RWPE2 (cell line): Measurements from ENCODE around the gene LIN37.
A peak's percentile ranks its signal among the peaks of the same experiment; 100 is the strongest.

Source experiments
- ATAC-seq: fragments of 200-7000 bp; cut with Tn5 transposase; 3 replicates; pipeline ENCODE4 v1.9.1; 2021; ENCODE audit warnings: low read depth
- DNase-seq: peaks from one replicate; pipeline ENCODE4 v3.0.0-alpha.2; 2020; ENCODE audit warnings: low spot score
- H3K27ac ChIP-seq: fragments of 450-650 bp; 2 replicates; pipeline ENCODE4 v1.5.1; 2017; ENCODE audit warnings: mild to moderate bottlenecking; ENCODE audit not compliant: poor library complexity, severe bottlenecking
- H3K27me3 ChIP-seq: fragments of 250-450 bp; sonication (Bioruptor Pico); 2 replicates; pipeline ENCODE4 v1.5.1; 2021; ENCODE audit warnings: mild to moderate bottlenecking, moderate library complexity; ENCODE audit not compliant: insufficient read depth, poor library complexity, severe bottlenecking
- H3K36me3 ChIP-seq: fragments of 250-450 bp; sonication (Bioruptor Pico); 2 replicates; pipeline ENCODE4 v1.5.1; 2020; ENCODE audit warnings: low read depth, mild to moderate bottlenecking, moderate library complexity
- H3K4me1 ChIP-seq: fragments of 250-450 bp; sonication (Bioruptor Pico); 2 replicates; pipeline ENCODE4 v1.5.1; 2021; ENCODE audit warnings: mild to moderate bottlenecking, moderate library complexity; ENCODE audit not compliant: insufficient read depth, poor library complexity, severe bottlenecking
- H3K4me3 ChIP-seq: fragments of 250-450 bp; sonication (Bioruptor Pico); 2 replicates; pipeline ENCODE4 v1.5.1; 2021; ENCODE audit warnings: mild to moderate bottlenecking, moderate library complexity; ENCODE audit not compliant: severe bottlenecking
- H3K9me3 ChIP-seq: fragments of 250-450 bp; sonication (Bioruptor Pico); 2 replicates; pipeline ENCODE4 v1.5.1; 2021; ENCODE audit warnings: mild to moderate bottlenecking, moderate library complexity; ENCODE audit not compliant: severe bottlenecking
- CTCF ChIP-seq: fragments of 450-650 bp; IDR thresholded peaks from one replicate; pipeline ENCODE4 v1.5.1; 2017; ENCODE audit warnings: mild to moderate bottlenecking, moderate library complexity; ENCODE audit not compliant: poor library complexity, severe bottlenecking

Gene LIN37

GRCh38 chr19:35716801-35717664 lies 31.3 kb upstream of the LIN37 start:
- Histone ChIP-seq H3K4me3 (peak overlapping the region; percentile 73), H3K27ac (peak overlapping the region; percentile 83), H3K36me3 (peaks cover 17% of the 10 kb centered on the region), H3K4me1 (no peaks in the 10 kb centered on the region), H3K27me3 (no peaks in the 10 kb centered on the region), H3K9me3 (no peaks in the 10 kb centered on the region)
- ATAC-seq: peak; percentile 82
- DNase-seq: peak; percentile 84
- peak; percentile 98 for TF ChIP-seq CTCF

GRCh38 chr19:35717665-35718344 lies 30.6 kb upstream of the LIN37 start, which contains the start of gene KMT2B:
Gene KMT2B, plus strand, starts transcription at chr19:35718003. Its CDS starts 16 bp downstream, at chr19:35718019.
- H3K27ac ChIP-seq: peak within 1 kb of the TSS; percentile 83
- peaks cover 24% of the 10 kb centered on the region for H3K36me3 ChIP-seq
- H3K4me3 ChIP-seq: peak within 1 kb of the TSS; percentile 73
- peak; percentile 97 for DNase-seq
- H3K4me1 ChIP-seq: no peaks in the 10 kb centered on the region
- H3K9me3 ChIP-seq: no peaks in the 10 kb centered on the region
- no peaks in the 10 kb centered on the region for H3K27me3 ChIP-seq
- no peak for TF ChIP-seq CTCF
- ATAC-seq: peak; percentile 67

GRCh38 chr19:35718345-35719041 lies 29.9 kb upstream of the LIN37 start:
- Histone ChIP-seq H3K4me1 (no peaks in the 10 kb centered on the region), H3K9me3 (no peaks in the 10 kb centered on the region), H3K36me3 (peaks cover 31% of the 10 kb centered on the region), H3K4me3 (peak overlapping the region; percentile 73), H3K27ac (peak overlapping the region; percentile 83), H3K27me3 (no peaks in the 10 kb centered on the region)
- ATAC-seq: no peak
- DNase-seq: peak; percentile 68
- TF ChIP-seq CTCF: no peak

- no peak overlapping the region for H3K27ac ChIP-seq
Observed at GRCh38 chr19:35719402-35720162, 28.8 kb upstream of the LIN37 start.

More at GRCh38 chr19:35719402-35720162, 28.8 kb upstream of the LIN37 start:
- DNase-seq (peak; percentile 66), ATAC-seq (no peak)
- Histone ChIP-seq H3K4me1 (no peaks in the 10 kb centered on the region), H3K36me3 (peaks cover 42% of the 10 kb centered on the region), H3K27me3 (no peaks in the 10 kb centered on the region), H3K9me3 (no peaks in the 10 kb centered on the region), H3K4me3 (peak overlapping the region; percentile 73)
- no peak for TF ChIP-seq CTCF
